Activated CD8-positive, alpha-beta memory T cell treated with anti-CD3 and anti-CD28 coated beads for 24 hours (primary cell): ENCODE measurements around the gene ZNF438.
"Not testable (repeated sequence)": the region's sequence is repeated elsewhere in the genome, so short reads cannot be mapped to it uniquely, and the experiment has no call there.

Experiments used
- DNase-seq: peaks from one replicate; pipeline ENCODE4 v3.0.0-alpha.2; 2020

The ZNF438 gene

DNA sequence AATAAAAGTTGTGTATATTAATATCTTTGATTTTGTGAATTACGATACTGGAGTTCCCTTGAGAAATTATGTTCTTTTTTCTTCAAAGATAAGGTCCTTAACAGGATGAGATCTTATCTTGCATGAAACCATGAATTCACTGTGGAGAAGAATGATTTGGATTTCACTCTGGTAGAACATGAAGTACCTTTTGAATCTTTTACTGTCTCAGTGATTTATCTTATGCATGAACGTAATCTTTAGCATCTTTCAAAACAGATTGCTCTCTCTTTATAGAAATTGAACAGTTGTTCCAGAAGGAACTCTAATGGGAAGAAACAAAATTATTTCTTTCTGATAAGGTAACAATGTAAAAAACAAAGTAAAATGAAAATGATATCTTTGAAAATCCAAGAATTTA lies 11.0 kb upstream of the ZNF438 start:
- DNase-seq = no peak

DNA sequence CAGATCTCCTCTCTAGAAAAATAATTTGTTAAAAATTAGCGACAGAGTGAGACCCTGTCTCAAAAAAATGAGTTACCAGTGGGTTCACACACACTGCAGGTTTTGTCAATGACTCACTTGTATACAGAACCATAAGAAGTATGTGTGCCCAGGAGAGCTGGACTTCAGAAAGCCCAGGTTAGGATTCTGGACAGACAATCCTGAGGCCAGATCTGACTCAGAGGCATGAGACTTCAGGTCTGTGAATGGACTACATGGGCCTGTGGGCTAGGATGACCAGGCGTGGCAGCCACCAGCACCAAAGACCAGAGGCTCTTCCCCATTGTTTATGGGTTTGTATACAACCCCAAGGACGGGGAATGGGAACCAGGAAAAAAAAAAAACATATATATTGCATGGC lies 9.3 kb upstream of the ZNF438 start:
- DNase-seq = no peak

DNA sequence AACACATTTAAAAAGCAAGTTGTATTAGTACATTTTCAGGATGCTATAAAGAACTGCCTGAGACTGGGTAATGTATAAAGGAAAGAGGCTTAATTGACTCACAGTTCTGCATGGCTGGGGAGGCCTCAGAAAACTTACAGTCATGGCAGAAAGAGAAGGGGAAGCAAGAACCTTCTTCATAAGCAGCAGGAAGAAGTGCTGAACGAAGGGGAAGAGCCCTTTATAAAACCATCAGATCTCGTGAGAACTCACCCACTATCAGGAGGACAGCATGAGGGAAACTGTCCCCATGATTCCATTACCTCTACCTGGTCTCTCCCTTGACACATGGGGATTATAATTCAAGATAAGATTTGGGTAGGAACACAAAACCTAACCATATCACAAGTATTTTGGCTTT lies 7.3 kb upstream of the ZNF438 start:
- not testable (repeated sequence) for DNase-seq

DNA sequence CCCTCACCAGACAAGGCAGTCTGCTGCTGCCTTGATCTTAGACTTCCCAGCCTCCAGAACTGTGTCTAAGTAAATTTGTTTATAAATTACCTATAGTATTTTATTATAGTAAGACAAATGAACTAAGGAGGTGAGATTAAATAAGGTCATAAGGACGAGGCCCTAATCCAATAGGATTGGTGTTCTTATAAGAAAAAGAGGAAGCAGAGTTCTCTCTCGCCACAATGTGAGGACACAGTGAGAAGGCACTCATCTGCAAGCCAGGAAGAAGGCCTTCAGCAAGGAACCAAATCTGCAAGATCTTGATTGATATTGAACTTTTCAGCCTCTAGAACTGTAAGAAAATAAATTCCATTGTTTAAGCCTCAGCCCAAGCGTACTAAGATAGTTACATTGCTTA lies 6.1 kb upstream of the ZNF438 start:
- no peak for DNase-seq

DNA sequence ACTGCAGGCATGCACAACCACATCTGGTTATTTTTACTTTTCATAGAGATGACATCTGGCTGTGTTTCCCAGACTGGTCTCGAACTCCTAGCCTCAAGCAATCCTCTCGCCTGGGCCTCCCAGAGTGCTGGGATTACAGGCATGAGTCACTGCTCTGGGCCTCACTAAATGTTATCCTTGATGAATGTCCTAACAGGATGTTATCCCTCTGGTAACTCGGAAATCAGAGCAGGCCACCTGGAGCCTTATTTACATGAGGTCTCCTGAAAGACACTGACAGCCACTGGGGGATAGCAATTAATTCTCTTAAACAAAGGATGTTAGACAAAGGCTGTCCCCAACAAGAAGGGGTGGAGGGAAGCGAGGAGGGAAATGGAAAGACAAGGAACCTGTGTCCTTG lies 4.5 kb upstream of the ZNF438 start:
- DNase-seq = no peak

DNA sequence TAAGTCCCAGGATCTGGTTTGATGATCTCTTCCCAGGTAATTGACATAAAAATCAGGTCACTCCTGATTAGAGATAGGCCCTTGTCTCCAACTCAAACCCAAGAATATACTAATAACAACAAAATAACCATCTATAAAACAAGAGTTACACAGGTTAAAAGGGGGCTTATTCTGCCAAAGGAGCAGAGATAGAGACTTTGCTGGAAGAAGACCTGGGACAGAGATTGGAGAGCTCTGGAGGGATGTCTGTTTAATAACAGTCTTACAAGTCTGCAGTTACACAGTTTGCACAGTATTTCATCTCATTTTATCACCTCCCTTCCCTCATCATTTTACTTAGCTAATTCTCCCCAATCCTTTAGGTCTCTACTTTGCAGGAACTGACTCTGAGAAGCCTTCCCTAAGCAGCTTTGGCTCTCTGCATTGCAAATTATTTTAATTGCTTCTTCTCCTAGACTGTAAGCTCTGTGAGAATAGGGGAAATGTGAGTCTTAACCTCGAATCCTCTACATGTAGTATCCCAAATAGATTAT lies 3.7 kb upstream of the ZNF438 start:
- no peak for DNase-seq

DNA sequence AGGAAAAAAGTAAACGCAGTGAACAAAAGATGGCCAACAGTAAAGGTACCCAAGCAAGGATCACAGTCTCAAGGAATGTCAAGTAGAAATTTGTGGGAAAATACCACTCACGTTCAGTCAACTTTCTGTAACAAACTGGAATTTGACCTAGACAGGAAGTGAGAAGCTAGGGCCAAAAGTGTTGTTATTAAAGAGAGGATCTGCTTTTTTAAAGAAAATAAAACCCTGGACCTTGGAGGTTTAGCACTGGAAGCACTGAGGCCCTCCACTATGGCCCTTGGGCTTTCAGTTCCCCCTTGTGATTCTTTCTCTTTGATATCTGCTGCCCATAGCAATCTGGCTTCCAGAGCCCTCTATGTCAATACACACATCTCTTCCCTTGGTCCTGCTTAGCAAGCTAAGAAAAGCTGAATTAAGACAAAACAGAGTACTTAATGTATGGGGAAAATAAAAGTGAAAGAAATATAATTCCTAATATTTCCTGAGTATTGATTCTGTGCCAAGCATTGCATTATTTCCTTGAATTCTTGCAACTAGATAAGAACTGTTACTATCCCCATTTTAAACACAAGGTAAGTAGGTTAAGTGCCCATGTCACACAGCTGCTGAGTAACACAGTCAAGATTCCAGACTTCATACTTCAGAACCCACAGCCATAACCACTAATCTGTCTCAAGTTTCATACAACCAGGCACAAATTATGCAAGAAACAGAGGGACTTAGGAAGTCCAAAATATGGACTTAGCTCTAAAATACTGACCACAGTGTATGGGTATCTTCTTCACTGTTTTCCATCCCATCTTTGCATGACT lies 2.6 kb upstream of the ZNF438 start:
- no peak for DNase-seq

DNA sequence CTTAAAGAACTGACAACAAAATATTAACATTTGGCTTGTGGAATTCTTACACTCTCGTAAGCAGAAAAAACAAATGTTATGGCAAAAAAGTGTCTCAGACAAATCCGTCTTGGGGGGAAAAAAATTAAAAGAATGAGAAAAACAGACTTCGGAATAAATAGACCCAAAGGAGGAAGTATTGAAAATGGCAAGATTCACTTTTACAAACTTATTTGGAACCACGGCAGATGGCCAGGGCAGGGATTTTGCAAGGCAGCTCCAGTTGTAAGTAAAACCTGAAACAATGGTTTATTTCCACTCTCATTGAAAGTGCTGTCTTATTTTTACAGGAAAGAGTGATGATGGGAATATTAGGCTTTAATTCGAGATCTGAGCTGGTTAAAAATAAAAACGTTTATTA lies 1.5 kb upstream of the ZNF438 start:
- no peak for DNase-seq

DNA sequence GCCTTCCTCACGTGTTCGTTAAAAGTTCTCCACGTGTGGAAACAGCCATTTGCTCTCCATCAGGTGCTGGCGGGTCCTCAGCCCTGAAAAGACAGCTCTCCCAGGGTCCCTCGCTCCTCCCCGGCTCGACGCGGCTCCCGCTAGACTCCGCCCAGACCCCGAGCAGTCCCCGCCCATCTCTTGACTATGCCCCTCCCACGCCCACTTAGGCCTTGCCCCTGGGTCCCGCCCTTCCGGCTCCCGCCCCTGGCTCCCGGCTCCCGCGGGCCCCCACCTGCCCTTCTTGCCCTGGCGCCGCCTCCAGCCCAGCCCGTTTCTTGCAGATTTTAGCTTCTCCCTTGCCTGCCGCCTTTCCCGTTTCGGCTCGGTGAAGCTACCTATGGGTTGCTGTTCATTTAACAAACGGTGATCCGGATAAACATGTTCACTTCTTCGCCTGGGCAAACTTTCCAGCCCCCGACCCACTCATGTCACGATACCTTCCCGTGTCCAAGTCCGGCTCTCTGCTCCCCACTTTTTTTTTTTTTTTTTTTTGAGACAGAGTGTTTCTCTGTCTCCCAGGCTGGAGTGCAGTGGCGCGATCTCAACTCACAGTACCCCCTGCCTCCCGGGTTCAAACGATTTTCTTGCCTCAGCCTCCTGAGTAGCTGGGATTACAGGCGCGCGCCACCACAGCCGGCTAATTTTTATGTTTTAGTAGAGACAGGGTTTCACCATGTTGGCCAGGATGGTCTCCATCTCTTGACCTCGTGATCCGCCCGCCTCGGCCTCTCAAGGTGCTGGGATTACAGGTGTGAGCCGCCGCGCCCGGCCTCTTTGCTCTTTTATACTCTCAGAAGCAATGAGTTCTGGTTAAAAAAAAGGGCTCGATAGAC lies 830 bp upstream of the ZNF438 start:
- DNase-seq = peak; percentile 98

DNA sequence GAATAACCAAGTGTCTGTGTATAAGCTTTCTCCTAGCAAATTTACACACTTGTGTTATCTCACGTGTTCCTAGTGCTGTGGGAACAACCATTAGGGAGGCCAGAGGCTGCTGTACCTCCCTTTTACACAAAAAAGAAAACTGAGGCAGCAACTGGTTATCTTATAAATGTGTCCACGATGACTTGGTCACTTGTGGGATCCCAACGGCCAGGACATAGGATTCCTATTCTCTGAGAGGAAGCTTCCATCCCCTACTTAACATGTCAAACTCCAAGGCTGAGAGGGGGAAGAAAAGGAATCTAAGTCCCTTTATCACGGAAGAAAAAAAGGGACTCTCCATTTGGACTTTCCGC lies 484 bp downstream of the ZNF438 start:
- no peak for DNase-seq

DNA sequence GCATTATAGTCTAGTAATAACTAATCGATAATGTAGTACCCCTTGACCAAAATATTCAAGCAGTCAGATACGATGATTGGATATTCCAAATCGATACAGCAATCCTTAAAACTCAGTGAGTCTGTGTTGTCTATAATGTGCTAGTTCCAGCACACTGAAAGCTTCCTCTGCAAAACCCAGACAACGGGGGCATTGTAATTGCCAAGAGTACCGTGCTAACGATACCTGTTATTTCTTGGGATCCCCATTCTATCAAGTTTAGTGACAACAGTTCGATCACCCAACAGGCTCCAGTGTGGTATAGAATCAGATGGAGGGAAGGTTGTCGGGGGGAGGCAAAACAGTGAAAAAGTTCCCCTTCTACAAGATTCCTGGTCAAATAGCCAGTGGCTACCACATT lies 865 bp downstream of the ZNF438 start:
- no peak for DNase-seq

DNA sequence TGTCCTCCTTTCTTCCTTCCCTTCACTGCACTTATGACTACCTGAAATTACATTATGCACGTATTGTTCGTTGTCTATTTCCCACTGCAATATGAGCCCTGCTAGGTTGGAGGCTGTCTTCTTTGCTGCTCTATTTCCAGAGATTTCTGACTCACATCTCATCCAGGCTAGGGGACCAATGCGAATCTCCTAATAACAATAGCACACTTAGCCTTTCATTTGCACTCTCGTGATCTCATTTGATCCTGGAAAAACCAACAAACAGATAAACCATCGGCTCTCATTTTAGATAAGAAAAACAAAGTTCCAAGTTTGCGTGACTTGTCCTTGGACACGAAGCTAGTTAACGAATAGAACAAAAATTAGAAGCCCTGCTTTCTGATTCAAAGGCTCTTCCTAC lies 1.4 kb downstream of the ZNF438 start:
- no peak for DNase-seq

DNA sequence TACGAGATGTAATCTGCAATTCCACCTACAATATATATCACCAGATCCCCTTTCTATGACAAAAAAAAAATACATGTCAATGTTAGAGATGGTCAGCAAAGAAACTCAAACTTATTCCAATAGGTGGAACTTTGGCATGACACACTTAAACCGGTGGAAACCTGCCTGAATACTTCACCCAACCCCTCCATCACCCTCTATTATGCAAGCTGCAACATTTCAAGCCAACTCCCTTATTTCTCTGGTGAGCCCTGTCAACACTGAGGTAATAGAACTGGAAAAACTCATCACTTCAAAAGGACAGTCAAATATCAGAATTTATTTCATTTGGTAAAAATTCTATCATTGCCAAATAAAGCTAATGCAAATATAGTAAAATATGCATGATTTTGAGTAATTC lies 3.6 kb downstream of the ZNF438 start:
- DNase-seq = no peak

DNA sequence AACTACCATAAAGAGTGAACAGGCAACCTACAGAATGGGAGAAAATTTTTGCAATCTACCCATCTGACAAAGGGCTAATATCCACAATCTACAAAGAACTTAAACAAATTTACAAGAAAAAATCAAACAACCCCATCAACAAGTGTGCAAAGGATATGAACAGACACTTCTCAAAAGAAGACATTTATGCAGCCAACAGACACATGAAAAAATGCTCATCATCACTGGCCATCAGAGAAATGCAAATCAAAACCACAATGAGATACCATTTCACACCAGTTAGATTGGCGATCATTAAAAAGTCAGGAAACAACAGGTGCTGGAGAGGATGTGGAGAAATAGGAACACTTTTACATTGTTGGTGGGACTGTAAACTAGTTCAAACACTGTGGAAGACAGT lies 5.4 kb downstream of the ZNF438 start:
- not testable (repeated sequence) for DNase-seq

DNA sequence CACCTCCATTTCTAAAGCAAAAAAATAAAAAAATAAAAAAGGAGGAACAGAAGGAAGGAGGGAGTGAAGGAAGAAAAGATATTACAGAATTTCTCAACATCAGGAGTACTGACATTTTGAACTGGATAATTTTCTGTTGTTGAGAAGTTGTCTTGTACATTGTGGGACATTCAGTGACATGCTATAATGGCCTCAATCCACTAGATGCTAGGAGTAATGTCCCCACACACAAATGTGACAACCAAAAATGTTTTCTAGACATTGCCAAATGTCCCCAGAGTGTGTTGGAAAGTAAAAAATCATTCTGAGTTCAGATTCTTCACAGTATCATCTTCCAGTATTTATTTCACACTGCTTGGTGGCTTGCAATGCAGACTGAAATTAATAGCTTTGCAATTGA lies 6.5 kb downstream of the ZNF438 start:
- no peak for DNase-seq

DNA sequence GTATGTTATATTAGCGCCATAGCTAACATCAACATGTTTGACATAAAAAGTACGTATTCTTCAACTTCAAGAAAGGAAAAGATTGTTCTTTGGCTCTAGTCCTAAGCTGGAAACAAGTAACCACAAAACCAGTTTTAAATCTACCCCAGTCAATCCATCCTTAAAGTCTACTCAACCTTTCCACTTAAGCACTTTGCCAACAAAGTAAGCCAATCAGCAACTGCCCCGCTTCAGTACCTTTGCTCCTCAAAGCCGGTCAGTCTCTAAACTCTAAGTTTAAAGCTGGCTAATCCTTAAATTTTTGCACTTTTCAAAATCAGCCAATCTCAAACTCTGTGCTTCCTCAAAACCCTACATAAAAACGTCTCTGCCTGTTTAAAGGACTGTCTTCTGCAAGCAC lies 8.1 kb downstream of the ZNF438 start:
- no peak for DNase-seq

DNA sequence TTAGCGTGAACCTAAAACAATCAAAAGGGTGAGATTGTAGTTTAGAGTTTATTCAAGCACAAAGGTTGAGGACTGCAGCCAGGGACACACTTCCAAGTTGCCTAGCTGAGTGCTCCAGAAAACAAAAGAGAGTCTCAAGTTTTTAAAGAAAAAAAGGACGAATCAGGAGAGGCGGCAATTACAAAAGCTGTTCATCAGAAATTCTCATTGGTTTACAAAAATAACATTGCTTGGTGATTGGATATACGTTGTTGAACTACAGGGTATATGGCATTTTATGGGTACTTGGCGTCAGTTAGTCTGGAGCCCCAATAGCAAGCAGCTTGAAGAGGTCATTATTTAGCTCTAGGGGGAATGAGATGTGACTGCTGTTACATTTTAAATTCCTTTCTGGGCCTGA lies 11.5 kb downstream of the ZNF438 start:
- no peak for DNase-seq

DNA sequence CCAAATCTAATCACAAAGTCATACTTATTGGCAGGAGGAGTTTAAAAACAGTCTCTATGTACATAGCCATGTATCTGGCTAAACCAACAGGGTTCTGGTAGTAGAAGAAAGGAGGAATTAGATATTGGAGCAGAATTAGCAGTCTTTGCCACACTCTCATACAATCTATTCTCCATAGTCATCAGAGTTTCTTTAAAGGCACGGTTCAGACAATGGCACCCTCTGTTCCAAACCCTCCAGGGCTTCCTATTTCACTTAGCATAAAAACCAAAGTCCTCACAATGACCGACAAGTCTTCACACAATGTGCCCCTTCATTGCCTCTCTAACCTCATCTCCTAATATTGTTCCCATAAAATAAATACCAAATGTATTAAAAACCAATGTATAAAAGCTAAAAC lies 12.7 kb downstream of the ZNF438 start:
- no peak for DNase-seq

DNA sequence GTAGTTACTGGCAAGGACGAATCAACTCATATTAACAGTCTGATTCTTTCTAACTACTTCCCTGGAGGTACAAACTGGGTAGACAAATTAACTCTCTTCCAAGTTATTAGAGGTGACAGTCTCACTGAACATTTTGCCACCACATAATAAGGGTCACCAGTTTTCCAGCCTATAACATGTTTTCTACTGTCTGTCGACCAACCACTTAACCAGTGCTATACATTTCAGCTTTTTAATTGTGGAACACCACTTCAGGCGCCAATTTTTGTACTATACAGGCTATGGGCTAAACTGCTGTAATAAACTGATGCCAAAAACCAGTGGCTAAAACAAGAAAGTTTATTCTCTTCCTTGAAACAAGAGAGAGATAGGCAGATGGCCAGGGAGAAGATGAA lies 13.3 kb downstream of the ZNF438 start:
- no peak for DNase-seq

DNA sequence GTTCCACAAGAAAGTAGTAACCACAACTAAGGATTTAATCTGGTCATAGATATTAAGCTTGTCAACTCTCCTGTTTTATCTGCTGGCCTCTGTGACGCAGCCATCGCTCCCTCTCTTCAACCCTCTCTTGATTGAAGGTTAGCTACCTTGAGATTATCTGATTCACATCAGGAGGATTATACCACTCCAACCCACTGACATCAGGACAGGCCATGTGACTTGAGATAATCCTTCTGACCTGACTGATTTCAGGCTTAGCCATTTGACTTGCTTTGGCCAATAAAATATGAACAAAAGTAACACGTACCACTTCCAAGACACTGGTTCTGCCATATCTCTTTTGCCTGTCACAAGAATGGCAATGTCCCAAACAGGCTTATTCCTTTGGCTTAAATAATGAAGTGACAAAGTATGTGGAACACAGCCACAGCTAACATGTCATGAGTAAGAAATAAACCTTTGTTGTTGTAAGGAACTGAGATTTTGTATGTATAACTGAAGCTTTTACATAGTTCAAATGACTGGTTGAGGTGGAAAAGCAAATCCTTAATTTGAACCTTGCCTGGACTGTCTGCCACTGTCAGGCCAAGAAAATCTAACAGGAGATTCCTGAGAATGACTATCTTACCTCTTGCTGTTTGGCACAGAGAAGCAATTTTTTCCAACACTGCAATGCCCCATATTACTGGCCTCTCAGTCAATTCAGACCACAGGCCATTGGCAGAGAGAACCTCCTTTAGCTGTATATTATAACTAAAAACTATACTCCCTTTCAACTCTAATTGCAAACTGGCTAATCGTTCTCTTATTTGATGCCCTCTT lies 13.9 kb downstream of the ZNF438 start:
- DNase-seq = no peak

DNA sequence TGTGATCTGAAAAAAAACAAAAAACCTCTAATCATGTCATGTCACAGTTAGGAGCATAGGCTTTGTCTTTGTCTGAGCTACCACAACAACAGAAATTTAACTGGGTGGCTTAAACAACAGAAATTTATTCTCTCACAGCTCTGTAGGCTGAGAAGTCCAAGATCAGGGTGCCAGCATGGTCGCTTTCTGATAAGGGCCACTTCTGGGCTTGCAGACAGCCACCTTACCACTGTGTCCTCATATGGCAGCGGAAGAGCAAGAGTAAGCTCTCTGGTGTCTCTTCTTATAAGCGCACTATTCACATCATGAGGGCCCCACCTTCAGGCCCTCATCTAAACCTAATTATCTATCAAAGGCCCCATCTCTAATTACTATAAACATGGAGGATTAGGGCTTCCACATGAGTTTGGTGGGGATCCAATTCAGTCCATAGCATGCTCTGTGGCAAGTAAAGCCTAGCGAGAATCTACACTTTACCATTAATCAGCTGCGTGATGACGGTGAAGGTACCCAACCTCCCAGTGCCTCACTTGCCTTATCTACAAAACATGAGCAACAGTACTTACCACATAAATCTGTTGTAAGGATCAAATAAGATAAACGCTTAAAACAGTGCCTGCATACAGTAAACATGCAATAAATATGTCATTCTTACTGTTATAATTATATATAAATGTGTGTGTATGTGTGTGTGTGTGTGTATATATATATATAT lies 17.3 kb downstream of the ZNF438 start:
- DNase-seq = no peak

DNA sequence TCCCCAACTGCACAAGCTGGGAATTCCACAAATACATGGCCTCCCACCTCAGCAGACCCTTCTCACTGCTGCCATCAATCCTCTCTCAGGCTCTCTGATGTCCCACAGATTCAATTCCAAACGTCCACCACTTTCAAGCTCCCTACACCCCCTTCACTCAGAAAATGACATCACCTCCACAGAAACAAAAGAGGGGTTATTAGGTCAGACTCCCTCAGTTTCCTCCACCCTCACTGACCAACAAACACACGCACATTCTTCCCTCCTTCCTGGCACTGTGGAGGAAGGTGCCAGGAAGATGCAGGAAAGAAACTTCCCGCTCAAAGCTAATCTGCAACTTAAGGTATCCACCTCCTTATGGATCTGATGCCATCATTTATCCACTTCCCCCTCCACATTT lies 18.3 kb downstream of the ZNF438 start:
- DNase-seq = no peak

DNA sequence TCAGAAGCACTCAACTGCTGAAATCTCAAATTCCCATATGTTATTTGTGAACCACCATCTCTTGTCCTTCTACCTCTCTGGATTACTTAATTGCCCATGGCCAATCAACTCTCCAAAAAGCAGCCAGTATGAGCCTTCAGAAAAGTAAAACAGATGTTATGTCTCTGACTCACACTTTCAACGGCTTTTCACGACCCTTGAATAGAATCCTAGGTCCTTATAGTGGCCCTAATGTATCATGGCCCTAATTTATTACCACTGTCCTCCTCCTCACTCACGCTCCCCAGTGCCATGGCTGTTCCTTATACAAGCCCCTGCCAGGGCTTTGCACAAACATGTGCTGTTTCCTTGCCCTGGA lies 20.0 kb downstream of the ZNF438 start:
- no peak for DNase-seq
